Esophagus squamous epithelium (tissue), 5 donors: ENCODE measurements around the gene PARVG. TPM values are rescaled to one million over a fixed set of nuclear protein-coding genes. Genes with fewer than 3 reads are reported as not detected.

Source experiments
- DNase-seq: peaks from one replicate; lab custom pipeline; 2025; lab: John Stamatoyannopoulos, UW
- H3K27ac ChIP-seq, 4 donors: fragments of 200-600 bp; sonication (generic); one replicate each; pipeline ENCODE4 v1.5.1; 2016 to 2019; ENCODE audit warnings: mild to moderate bottlenecking in 1 of 4
- H3K27me3 ChIP-seq, 4 donors: fragments of 200-600 bp; sonication (generic); 1 replicate in 3 of 4; 2 replicates in 1 of 4; pipeline versions ENCODE4 v1.5.1 to v1.6.0; 2017 to 2021; ENCODE audit warnings: antibody characterized with exemption in 1 of 4
- H3K36me3 ChIP-seq, 3 donors: fragments of 200-600 bp; sonication (generic); one replicate each; pipeline ENCODE4 v1.5.1; 2016 to 2019
- H3K4me1 ChIP-seq, 3 donors: fragments of 200-600 bp; sonication (generic); one replicate each; pipeline ENCODE4 v1.5.1; 2017 to 2019
- H3K4me3 ChIP-seq, 4 donors: fragments of 200-600 bp; sonication (generic); 1 replicate in 3 of 4; 2 replicates in 1 of 4; pipeline ENCODE4 v1.5.1; 2016 to 2019; ENCODE audit warnings: mild to moderate bottlenecking in 2 of 4, moderate library complexity in 1 of 4
- H3K9me3 ChIP-seq, 3 donors: fragments of 200-600 bp; sonication (generic); one replicate each; pipeline ENCODE4 v1.5.1; 2016 to 2019
- CTCF ChIP-seq, 6 experiments: fragments of 450-650 bp in 4 of 6; fragments of 200-600 bp in 2 of 6; sonication (generic) in 2 of 6; IDR thresholded peaks; one replicate each; pipeline ENCODE4 v1.5.1; 2016 to 2019; ENCODE audit warnings: antibody characterized with exemption in 6 of 6, mild to moderate bottlenecking in 4 of 6, moderate library complexity in 4 of 6
- POLR2A ChIP-seq, 4 donors: fragments of 450-650 bp; IDR thresholded peaks; one replicate each; pipeline ENCODE4 v1.6.1; 2017; ENCODE audit warnings: antibody characterized with exemption in 4 of 4, mild to moderate bottlenecking in 4 of 4, moderate library complexity in 3 of 4
- WGBS, 2 donors: methylation state at CpG; one replicate each; pipeline ENCODE4 v1.1.5; 2018; 5-methylcytosine and 5-hydroxymethylcytosine counted together
- intact Hi-C: fragments of 100-400 bp; cut with DNase I; formaldehyde crosslinking; loops from one replicate; pipeline ENCODE4 v1.15.0; 2022
- total RNA-seq, 4 donors: library from RNA; depleted of rRNA; stranded (reverse); fragments of >200 nt; gene quantifications; one replicate each; pipeline ENCODE4 v1.1.0, GENCODE V29; 2016
- donor health status: DM: yes; HTN: yes; CAD: no.

Gene PARVG
- total RNA-seq, 4 donors from 2014 or later, result 0.42 to 26.1 (median 2.2) TPM

- H3K4me3 ChIP-seq, result no peak overlapping the region
- peaks cover 0 to 63% (median 0%) of the 10 kb centered on the region in 4 donors for H3K27me3 ChIP-seq
- intact Hi-C loops, result no loop called here
- TF ChIP-seq POLR2A (IDR thresholded peaks at IDR 0.05) (no peak), CTCF (IDR thresholded peaks at IDR 0.05) (no peak)
- H3K9me3 ChIP-seq, result no peaks in the 10 kb centered on the region
- no peak for DNase-seq
- WGBS, 2 donors, result 73 to 80% methylated on average over 9 to 11 of the region's 17 CpGs
- no peaks in the 10 kb centered on the region for H3K36me3 ChIP-seq
- H3K27ac ChIP-seq, result no peak overlapping the region
- peaks cover 0 to 4% (median 0%) of the 10 kb centered on the region in 3 donors for H3K4me1 ChIP-seq
These were observed 20.3 kb downstream of the PARVG start for GRCh38 chr22:44200855-44201550.

GRCh38 chr22:44201665-44202064 is 20.9 kb downstream of the PARVG start:
- no peak overlapping the region for H3K4me3 ChIP-seq
- intact Hi-C loops, result no loop called here
- 81 to 84% methylated on average over 3 to 4 of the region's 12 CpGs for WGBS, 2 donors

GRCh38 chr22:44202261-44202789 is 21.6 kb downstream of the PARVG start:
- H3K27ac ChIP-seq, result no peak overlapping the region
- WGBS, 2 donors, result 77 to 91% methylated on average over 11 of the region's 11 CpGs
- DNase-seq, result no peak

More at GRCh38 chr22:44201665-44202064, 20.9 kb downstream of the PARVG start:
- DNase-seq, result no peak
- no peaks in the 10 kb centered on the region for H3K36me3 ChIP-seq
- TF ChIP-seq POLR2A (IDR thresholded peaks at IDR 0.05), result no peak
- TF ChIP-seq CTCF (IDR thresholded peaks at IDR 0.05), result no peak
- peaks cover 0 to 57% (median 0%) of the 10 kb centered on the region in 4 donors for H3K27me3 ChIP-seq
- peaks cover 0 to 4% (median 0%) of the 10 kb centered on the region in 3 donors for H3K4me1 ChIP-seq
- H3K27ac ChIP-seq, result no peak overlapping the region
- no peaks in the 10 kb centered on the region for H3K9me3 ChIP-seq

GRCh38 chr22:44203203-44203602 is 22.5 kb downstream of the PARVG start:
- DNase-seq, result no peak
- Histone ChIP-seq H3K4me3 (no peak overlapping the region), H3K9me3 (no peaks in the 10 kb centered on the region), H3K36me3 (no peaks in the 10 kb centered on the region), H3K27me3 (peaks cover 0 to 53% (median 0%) of the 10 kb centered on the region in 4 donors), H3K27ac (no peak overlapping the region), H3K4me1 (peaks cover 0 to 4% (median 0%) of the 10 kb centered on the region in 3 donors)
- TF ChIP-seq POLR2A (IDR thresholded peaks at IDR 0.05) (no peak), CTCF (IDR thresholded peaks at IDR 0.05) (no peak)
- WGBS, 2 donors, result 64 to 81% methylated on average over 6 of the region's 6 CpGs
- intact Hi-C loops, result no loop called here

More at GRCh38 chr22:44202261-44202789, 21.6 kb downstream of the PARVG start:
- no peak for TF ChIP-seq POLR2A (IDR thresholded peaks at IDR 0.05)
- TF ChIP-seq CTCF (IDR thresholded peaks at IDR 0.05), result no peak
- Histone ChIP-seq H3K27me3 (peaks cover 0 to 53% (median 0%) of the 10 kb centered on the region in 4 donors), H3K9me3 (no peaks in the 10 kb centered on the region), H3K36me3 (no peaks in the 10 kb centered on the region), H3K4me3 (no peak overlapping the region), H3K4me1 (peaks cover 0 to 4% (median 0%) of the 10 kb centered on the region in 3 donors)
- intact Hi-C loops, result no loop called here
